SKM-1 (cell line): ENCODE data around the gene MRPL30.
"Not testable (repeated sequence)": the region's sequence is repeated elsewhere in the genome, so short reads cannot be mapped to it uniquely, and the experiment has no call there.

ENCODE experiments used
- DNase-seq: peaks from one replicate; lab custom pipeline; 2025; ENCODE audit not compliant: unreplicated experiment; lab: John Stamatoyannopoulos, UW

The MRPL30 gene

GRCh38 chr2:99183025-99183424 lies 2.0 kb downstream of the MRPL30 start:
- DNase-seq: no peak

DNA sequence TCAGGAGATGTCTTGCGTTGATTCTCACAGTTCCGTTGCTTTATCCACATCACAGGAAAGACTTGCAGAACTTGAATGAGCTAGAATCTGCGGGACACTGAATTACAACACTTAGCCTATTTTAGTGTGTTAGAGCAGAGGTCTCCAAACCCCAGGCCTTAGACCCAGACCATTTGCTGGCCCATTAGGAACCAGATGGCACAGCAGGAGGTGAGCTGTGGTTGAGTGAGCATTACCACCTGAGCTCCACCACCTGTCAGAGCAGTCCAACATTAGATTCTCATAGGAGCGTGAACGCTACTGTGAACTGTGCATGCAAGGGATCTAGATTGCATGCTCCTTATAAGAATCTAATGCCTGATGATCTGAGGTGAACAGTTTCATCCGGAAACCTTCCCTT lies 3.8 kb downstream of the MRPL30 start:
- DNase-seq: no peak

DNA sequence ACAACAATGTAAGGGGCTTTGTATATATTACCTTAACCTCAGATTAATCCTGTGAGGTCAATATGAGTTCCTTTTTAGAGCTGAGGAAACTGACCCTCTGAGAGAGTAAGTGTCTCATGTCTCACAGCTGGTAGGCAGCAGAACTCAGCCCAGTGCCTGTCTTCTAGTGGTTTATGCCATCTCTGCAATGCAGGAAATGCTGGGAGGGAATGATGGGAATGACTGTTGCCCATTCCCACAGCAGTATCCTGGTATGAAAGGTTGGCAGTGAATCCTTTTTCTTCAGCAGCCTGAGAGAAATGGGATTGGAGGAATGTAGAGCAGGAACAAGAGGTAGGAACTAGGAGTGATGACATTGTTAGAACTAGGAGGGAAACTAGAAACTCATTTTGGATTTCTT lies 6.0 kb downstream of the MRPL30 start:
- DNase-seq: no peak

DNA sequence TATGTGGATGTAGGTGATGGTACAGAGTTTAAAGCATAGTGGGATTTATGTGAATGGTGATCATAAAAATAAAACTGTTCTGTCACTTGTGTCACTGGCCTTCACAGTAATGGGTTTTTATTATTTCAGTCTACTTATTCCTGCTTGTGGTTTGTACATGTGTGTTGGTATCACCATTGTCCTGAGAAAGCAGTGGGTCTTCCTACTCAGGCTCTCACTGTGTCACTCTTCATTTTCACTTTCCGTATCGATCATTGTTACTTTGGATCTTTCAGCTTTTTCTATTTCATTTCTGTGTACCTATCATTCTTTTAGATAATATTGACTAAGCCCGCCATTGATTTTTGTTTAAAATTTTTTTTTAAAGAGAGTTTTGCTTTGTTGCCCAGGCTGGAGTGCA lies 7.4 kb downstream of the MRPL30 start:
- DNase-seq: no peak

DNA sequence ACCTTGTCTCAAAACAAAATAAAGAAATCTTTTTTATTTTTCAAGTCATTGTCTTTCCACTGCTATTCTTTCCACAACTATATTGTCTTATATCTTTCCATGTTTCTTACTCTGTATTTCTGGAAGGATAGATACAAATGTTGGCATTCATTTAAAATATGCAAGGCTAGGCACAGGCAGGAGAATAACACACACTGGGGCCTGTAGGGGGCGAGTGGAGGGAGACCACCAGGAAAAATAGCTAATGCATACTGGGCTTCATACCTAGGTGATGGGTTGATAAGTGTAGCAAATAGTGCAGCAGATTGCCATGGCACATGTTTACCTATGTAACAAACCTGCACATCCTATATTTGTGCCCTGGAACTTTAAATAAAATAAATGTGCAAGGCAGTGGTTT lies 9.6 kb downstream of the MRPL30 start:
- DNase-seq: no peak

DNA sequence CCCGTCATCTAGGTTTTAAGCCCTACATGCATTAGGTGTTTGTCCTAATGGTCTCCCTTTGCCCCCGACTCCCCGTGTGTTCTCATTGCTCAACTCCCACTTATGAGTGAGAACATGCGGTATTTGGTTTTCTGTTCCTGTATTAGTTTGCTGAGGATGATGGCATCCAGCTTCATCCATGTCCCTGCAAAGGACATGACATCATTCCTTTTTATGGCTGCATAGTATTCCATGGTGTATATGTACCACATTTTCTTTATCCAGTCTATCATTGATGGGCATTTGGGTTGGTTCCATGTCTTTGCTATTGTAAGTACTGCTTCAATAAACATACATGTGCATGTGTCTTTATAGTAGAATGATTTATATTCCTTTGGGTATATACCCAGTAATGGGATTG lies 11.4 kb downstream of the MRPL30 start:
- not testable (repeated sequence) for DNase-seq

- DNase-seq: no peak
These were observed 17.3 kb downstream of the MRPL30 start for GRCh38 chr2:99198103-99198841.

DNA sequence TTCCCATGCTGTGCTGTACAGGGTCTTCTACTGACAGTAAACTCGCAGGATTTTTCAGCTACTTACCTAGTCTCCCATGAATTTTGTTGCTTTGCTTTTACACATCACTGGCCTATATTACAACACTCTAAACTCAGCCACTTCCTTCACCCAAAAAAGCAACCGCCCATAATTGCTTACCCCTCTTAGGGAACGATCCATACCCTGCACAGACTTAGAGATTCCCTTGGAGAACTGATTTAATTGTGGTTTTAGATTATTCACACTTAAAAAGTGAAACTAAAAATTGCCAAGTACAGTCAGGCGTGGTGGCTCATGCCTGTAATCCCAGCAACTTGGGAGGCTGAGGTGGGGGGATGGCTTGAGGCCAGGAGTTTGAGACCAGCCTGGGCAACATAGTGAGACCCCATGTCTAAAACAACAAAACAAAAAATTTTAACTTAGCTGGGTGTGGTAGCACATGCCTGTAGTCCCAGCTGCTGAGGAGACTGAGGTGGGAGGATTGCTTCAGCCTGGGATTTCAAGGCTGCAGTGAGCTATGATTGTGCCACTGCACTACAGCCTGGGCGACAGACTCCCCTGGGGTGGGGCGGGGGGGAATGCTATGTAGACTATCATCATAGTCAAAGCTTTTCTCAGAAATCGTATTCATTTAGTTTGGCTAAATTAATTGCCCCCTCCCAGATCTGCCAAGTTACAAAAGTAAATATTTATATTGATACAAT lies 19.3 kb downstream of the MRPL30 start:
- no peak for DNase-seq

DNA sequence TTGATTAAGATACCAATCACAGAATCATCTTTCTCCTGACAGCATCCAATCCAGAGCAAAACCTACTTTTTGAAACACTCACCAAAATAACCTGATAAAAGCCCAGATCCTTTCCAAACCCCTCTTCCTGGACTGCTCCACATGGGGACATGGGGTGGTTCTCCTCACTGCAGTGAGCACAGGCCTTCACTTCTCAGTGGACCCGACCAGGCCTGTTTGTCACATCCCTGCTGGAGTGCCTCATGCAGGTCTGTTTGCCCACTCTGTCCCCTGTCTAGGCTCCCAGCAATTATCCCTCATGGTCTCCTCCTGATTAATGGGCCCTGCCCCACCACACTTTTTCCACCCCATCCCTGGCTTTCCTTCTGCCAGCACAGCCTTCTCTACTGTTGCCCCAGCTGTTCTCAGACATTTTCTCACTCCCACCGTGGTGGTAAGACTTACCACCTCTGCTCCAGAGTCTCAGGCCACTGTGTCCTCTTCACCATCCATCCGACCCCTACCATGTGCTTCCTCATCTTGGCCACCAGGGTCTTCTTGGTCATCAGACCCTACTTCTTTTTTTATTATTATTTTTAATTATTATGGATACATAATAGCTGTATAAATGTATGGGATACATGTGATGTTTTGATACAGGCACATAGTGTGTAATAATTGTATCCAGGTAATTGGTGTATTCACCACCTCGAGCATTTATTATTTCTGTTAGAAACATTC lies 21.1 kb downstream of the MRPL30 start:
- DNase-seq: no peak

GRCh38 chr2:99205491-99205890 lies 24.5 kb downstream of the MRPL30 start:
- no peak for DNase-seq

GRCh38 chr2:99216096-99216495 lies 35.1 kb downstream of the MRPL30 start:
- DNase-seq: no peak

DNA sequence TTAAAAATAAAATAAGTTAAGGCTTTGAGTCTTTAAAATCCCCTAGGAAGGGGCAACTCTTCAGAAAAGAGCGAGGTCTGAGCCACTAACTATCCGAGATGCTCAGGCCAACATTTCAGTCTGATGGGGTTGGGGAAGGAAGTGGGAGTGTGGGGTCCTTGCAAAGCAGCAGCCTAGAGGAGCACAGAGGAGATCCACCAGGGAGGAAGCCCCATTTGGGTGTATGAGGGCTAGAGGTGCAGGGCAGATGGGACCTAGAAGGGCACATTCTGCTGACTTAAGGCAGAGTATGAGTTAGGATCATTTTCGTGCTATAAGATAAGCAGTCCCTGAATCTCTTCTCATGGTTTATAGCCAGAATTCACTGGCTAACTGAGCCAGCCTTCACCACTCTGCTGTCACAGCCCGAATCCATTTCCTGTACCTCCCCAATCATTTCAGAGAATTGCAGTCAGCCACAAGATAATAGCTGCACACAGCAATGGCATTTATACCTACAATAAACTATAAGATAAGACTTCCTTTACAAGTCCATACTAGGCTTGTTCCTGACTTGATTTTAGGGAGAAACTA lies 37.0 kb downstream of the MRPL30 start:
- no peak for DNase-seq

GRCh38 chr2:99233177-99233576 lies 52.2 kb downstream of the MRPL30 start:
- DNase-seq: not testable (repeated sequence)

- no peak for DNase-seq
These were observed 57.6 kb downstream of the MRPL30 start for GRCh38 chr2:99238599-99238998.

- DNase-seq: no peak
These were observed 59.4 kb downstream of the MRPL30 start for GRCh38 chr2:99240431-99240830.

DNA sequence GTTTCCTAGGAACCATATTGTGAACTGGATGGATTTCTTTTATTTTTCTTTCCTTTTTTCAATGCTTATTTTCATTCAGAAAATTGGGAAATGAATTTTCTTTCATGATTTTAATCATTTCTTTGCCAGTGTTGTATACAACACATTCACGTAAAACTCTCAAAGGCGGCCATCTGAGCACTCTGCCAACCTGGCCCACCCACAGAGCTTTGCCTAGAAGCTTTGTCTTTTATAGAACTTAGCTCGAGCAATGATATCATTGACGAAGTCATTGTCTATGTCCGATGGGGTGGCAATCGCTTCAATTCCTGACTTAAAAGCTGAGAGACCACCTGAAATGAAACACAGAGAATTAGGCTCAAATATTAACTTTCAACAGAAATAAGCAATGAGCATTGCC lies 61.2 kb downstream of the MRPL30 start:
- no peak for DNase-seq
